HT1080 (cell line): ENCODE results near the gene CDKAL1. TPM values are rescaled to one million over a fixed set of nuclear protein-coding genes. Genes with fewer than 3 reads are reported as not detected.

Experiments used
- DNase-seq: peaks from one replicate; pipeline ENCODE4 v3.0.0-alpha.2; 2015; ENCODE audit warnings: low read depth
- total RNA-seq: library from RNA; depleted of rRNA; stranded (reverse); fragments of >200 nt; shearing (Covaris generic); gene quantifications from 2 replicates; pipeline ENCODE4 v1.2.3, GENCODE V29; 2014

The CDKAL1 gene
- total RNA-seq, 1 experiment from 2014 or later: 13.5 TPM

DNA sequence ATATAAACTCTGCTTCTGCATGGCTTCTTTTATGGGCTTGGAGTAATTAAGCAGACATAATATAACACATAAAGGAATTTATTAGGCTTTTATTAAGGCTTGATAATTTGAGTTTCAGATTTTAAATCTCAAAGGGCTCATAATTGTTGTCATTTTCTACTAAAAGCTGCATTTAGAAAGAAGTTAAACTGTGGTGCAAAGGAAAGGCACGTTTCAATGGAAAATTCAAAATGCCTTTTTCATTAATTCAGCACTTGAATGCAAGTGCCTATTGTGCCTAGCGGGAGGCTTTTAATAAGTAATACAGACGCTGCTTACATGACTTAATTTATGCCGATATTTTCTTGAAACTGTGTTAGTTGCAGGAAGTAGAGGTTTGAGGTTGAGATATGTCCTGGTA is 627.5 kb downstream of the CDKAL1 start:
- no peak for DNase-seq

DNA sequence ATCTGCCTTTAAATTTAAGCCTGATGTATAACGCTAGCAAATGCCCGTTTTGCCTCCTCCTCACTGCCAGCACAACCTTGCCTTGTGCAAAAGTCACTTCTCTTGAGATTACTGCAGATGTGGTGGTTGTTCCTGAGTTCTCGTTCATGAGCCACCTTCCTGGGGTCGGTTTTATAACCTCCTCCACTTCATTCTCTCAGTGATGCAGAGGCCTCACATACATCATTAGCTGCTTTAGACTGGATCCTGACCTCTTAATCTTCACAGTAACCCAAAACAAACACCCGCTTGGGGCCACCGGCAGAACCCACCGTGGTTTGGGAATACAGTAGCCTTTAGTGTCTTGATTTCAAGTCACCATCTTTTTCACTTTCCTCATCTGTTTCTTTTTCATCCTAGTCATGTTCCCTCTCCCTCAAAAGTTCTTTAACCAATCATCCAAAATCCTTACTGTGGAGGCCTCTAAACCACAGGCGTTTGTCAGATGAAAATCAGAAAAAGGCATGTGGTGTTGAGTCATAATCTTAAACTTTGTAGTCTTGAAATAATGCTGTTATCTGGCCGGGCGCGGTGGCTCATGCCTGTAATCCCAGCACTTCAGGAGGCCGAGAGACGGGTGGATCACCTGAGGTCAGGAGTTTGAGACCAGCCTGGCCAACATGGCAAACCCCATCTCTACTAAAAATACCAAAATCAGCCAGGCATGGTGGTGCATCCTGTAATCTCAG is 629.0 kb downstream of the CDKAL1 start:
- peak; percentile 72 for DNase-seq

DNA sequence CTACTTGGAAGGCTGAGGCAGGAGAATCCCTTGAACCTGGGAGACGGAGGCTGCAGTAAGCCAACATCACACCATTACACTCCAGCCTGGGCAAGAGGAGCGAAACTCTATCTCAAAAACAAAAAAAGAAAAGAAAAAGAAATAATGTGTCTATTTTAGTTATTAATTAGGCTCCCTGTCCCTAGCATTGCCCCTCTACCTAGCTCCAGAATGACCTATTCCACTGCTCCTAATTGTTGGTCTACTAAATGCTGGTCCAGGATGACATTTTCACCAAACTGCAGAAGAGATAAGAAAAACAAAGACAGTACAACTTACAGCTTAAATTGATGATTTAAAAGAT is 629.6 kb downstream of the CDKAL1 start:
- DNase-seq: no peak

DNA sequence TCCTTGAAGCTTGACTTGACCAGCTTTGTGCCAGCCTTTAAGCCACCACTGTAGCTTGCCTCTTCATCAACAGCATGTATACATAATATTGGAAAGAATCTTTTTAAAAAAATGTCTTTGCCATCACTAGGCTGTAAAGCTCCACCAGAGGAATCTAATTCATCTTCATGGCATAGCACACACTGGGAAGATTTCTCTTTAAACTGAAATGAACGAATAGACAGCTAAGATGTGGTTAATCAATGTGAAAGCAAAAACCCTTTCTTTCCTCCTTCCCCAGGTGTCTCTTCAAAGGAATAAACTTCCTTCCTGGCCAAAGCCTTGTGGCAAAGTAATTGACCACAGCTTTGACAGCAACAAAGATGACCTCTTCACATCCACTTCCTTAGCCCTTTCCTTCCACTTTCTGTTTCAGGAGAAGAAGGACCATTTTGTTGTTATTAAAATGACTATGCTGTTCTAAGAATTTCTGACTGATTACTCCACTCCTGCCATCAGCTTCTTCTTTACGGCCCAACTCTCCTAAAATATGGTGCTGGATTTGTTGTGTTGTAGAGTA is 630.6 kb downstream of the CDKAL1 start:
- peak; percentile 66 for DNase-seq

DNA sequence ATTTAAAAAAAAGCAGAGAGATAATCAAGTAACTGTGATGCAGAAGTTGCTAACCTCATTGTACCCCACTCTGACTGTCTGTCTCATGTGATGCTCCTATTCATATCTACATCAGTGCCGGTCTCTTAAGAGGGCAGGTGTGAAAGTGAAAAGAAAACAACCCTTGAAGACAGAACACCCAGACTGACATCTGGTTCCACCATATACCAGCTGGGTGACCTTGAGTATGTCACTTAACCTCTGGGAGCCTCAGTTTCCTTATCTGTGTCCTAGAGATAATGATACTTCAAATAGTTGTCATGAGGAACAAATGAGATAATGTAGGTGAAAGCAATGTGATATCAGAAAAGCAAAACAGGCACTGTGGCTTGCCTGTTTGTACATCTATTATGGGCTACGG is 632.5 kb downstream of the CDKAL1 start:
- DNase-seq: no peak

DNA sequence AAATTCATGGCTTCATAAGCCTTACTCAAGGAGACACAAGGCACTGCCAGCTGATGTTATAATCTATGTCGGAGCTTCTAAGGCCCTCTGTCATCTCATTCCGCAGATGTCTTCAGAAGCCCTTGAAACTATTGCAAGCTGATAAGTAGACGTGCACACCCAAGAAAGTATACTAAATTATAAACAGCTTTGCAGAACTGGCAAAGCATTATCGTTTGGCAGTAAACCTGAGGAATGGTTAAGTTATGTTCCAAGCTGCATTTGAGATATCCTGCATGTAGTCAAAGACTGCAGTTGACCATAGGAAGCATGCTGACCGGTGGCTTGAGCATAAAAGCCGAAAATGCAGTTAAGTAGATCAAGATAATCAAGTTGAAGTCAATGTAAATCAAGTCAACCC is 633.5 kb downstream of the CDKAL1 start:
- no peak for DNase-seq

DNA sequence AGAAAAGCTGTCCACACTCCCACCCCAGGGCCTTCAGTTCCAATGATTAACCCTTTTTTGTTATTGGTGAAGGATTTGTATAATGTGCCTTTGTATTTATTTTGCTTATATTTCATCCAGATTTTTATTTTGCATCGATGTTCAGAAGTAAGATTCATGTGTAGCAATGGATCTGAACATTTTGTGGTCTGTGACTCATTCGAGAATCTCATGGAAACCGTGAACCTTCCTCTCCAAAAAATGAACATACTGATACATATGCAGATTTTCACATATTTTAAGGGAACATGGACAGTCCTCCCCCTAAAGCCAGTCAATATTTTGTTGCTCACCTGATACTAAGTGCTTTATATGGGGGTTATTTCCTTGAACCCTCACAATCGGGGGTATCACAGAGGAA is 637.5 kb downstream of the CDKAL1 start:
- peak; percentile 17 for DNase-seq

DNA sequence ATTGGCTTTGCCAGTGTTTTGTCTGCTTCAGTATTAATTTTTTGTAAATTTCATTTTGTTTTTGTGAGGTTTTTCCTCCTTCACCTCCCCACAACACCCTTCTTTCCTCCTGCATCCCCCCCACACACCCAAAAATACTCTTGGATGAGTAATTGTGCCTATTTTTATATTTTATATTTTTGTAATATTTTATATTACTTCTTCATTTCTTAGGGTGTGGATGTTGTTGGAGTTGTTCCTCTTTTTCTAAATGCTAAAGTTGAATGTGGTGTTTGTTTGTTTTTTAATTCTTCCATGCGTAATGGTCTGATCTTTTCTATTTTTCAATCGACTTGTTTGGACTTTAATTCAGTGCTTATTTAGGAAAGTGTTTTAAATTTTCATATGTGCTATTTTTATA is 638.8 kb downstream of the CDKAL1 start:
- no peak for DNase-seq

DNA sequence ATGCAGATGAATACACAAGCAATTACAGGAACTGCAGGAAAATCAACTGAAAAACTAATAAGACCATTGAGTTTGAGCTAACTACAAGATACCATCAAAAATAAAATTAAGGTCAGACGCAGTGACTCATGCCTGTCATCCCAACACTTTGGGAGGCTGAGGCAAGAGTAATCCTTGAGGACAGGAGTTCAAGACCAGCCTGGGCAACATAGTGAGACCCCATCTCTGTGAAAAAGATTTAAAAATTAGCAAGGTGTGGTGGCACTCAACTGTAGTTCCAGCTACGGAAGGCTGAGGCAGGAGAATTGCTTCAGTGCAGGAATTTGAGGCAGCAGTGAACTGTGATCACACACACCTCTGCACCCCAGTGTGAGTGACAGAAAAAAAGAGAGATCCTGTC is 639.4 kb downstream of the CDKAL1 start:
- no peak for DNase-seq

DNA sequence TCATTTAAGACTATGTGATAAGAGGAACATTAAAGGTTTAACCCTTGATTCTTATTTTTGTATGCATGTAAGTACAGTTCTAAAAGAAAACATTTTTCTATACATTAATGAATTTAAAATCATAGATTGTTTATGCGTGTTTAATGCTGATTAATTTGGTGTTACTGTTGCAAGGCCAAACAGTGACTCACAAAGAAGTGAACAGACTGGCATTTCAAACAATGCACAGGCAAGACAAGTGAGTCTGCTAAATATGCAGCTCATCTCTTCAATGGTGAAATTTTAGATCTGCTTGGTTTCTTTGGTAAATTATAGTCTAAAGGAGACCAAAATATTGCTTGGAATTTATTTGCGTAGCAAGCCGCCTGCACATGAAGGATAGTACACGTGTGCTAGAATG is 641.9 kb downstream of the CDKAL1 start:
- DNase-seq: no peak

DNA sequence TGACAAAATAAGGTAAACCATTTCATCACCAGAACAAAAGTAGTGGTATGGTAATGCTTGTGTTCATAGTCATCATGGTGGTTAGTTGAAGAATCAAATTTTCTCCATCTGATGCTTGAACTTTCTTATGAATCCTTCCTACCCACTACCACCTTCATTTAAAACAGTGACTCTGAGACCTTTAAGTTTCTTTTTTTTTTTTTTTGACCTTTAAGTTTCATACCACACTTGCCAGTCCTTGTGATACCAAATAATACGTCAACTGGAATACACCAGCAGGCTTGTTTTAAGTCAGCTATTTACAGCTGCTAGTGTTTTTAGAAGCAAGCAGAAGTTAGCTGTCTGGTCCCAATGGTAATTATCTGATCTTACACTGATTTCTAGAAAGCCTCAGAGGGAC is 645.9 kb downstream of the CDKAL1 start:
- DNase-seq: no peak

DNA sequence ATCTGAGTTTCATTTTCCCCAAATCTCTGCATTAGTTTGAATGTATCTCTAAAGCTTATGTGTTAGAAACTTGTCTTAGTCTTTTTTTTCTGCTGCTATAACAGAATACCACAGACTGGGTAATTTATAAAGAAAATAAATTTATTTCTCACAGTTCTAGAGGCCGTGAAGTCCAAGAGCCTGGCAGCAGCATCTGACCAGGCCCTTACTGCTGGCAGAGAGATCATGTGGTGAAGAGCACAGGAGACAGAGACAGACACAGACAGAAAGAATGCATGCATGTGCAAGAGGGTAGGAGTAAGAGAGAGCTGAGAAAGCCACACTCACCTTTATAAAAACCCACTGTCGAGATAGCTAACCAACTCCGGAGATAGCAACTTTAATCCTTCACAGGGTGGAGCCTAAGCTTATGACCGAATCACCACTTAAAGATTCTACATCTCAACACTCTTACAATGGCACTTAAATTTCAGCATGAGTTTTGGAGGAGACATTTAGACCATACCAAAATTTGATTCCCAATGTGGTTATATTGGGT is 646.6 kb downstream of the CDKAL1 start:
- no peak for DNase-seq

DNA sequence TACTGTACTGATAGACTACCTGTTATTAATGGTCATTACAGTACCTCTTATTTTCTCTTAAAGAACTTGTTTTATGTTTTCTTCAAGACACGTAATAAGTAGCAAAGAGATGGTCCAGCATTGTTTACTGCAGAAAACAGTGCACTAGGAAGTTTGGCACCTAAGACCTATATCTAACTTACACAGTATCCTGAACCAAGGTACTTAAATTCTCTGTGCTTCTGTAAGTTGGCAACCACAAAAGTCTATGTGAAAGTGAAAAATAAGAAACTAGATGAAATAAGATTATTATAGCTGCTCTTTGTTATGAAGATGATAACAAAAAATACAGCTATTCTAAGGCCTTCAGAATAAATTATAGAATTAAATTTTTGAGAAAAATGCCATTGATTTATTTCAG is 647.6 kb downstream of the CDKAL1 start:
- no peak for DNase-seq

DNA sequence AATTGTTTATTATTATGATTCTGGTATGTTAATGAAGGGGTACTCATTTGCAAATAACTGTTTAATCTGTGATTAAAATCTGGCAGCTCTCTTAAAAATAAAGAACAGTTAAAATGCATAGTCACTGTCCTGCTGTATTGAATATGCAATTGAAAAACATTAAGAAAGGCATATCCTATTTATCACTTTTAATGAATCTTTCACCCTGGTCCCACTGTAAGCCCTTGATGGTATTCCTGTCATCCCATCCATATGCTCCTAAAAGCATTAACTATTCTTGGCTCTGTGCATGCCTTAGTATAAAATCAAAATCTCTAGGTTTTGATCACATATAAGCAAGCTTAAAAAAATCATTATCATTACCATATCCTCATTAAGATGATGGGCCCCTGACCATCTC is 648.3 kb downstream of the CDKAL1 start:
- no peak for DNase-seq

DNA sequence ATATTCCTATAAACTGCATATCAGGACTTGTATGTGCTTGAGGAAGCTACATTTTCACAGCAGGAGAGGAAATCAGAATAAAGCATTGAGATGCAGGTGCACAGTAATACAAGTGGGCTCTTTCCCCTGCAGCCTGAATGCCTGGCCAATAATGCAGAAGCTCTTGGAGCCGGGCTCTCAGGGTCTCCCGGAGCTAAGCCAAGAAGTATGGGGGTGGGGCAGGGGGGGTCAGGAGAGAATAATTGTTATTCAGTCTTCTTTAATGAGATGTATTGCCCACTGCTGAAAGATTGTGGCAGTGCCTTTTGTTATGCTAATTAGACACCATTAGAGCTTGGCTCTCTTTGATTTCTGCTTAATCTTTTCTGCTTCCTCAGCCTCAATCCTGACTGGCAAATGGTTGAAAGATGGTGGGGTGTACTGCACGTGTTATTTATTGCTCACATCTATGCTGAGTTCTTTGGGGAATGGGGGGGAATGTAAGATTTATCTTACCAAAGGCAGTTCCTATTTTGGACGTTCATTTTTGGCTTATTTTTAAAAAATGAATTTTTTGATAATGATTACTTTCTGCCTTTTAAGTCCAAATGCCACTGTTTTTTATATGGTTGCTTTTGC is 651.7 kb downstream of the CDKAL1 start:
- DNase-seq: no peak

DNA sequence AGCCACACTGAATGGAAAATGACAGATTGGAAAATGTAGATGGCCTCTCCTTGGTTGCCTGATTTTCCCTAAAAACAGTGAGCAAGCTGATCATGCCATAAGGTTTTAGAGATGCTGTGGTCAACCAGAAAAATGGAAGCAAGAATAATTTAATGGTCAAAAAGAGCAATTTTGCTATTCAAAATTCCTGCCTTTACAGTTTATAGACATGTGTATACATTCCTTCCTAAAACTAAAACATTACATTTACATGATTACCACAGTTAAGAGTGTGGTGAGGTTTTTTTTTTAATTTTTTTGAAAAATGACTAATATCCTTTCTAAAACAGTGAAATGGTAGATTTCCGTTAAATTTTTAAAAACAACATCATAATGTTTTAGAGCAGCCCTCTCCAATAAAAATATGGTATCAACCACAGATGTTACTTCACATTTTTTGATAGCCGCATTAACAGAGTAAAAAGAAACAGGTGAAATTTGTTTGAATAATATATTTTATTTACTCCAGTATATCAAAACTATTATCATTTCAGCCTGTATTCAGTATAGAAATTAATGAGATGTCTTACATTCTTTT is 652.3 kb downstream of the CDKAL1 start:
- DNase-seq: peak; percentile 7

DNA sequence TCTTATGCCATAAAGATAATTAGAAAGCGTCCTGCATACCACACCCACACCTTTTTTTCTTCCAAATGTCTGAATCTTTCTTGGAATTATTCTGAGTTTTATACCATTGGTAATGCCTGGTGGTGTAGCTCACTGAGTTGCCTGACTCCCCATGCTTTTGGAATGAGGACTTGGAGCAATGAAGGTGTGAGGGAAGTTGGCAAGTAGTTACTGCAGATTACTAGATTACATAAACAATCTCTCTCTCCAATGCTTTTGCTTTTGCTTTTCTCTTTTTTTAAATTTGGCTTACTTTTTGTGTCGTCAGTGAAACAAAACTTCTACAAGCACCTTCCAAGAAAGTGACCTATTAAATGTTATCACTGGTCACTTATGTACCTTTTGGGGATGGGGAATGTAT is 653.2 kb downstream of the CDKAL1 start:
- DNase-seq: no peak

DNA sequence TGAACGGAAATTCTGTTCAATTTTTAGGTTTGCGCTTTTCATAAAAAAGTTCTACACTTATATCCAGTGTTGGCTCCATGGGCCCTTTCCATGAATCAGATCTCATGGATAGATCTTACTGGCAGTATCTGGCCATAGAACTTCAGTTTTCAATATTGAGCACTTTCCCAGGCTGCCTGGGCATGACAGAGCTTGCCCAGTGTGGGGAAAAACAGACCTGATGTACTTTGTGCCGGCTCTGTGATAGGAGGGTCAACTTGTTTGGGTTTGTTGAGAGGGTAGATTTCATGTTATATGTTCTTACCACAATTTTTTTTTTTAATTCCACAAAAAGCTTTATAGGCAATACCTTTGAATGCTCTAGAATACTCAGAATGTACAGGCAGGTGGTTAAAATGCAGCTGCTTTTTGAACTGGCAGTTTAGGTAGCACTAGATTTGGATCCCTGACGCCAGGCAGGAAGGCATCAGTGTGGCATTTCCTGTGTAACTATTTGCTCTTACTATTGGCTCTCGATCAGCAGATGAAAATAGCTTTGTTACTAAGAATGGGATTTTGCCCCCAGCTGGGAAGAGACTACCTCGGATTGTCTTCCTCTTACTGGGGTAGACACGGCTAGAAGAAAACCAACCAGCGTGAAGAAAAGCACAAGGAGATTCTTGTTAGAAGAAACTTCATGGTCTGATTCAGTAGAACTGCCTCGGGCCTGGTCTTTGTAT is 654.4 kb downstream of the CDKAL1 start:
- DNase-seq: peak; percentile 20

DNA sequence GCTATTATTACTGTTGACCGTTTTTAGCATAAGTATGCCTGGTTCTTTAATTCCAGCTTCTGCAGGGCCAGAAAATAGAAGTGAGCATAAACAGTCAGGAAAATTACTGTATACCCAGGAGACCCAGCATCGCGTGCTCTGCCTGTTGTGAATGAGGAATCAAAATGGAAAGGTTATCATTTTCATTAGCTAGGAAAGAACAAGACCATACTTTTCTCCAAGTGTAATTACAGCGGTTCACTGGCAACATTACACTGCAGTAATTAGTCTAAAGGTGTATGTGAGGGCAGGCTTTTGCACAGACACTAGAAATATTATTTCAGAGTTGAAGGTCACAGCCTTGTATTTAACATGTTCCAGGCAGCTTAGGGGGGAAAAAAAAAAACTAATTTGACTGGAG is 655.5 kb downstream of the CDKAL1 start:
- DNase-seq: no peak

DNA sequence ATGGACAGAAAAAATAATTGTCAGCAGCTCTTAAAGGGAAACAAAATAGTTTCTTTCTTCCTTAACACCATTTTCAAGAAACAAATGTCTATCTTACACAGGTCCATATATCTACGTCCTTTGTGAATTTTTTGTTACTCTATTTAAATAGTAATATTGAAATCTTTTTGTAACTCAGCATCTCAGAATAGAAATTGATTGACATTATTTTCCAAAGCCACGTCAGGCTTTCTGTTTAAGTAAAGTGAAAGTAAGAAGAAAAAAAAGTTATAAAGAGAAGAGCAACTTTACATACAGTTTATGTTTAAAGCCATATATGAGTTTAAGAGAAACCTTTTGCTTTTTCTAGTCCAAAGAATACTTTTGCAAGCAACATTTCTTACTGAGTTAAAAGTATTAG is 656.4 kb downstream of the CDKAL1 start:
- no peak for DNase-seq

DNA sequence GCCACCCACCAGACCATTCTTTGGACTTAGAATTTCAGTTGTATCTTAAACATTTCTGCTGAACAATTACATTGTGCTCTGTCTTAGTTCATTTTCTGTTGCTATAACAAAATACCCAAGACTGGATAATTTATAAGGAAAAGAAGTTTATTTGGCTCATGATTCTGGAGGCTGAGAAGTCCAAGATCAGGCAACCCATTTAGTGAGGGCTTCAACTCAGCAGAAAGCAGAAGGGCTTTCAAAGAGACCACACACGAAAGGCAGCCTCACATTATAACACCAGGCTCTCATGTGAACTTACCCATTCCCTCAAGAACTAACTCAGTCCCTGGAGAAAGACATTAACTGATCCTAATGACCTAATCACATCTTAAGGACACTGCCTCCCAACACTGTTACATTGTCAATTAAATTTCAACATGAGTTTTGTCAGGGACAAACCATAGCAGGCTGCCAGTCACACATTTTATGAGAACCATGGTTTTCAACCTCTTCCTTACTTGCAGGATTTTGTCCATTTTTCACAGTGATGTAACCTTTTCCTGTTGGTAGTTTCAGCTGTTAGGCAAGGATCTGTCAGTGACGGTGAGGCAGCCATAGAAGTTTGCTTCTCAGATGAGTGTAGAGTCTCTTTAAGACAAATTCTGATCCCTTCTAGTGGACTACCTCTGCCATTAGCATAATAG is 659.7 kb downstream of the CDKAL1 start:
- DNase-seq: no peak
